Activated T-helper 1 cell treated with Interleukin-2 at 50 U/mL for 16 hours (primary cell): ENCODE results near the gene PTPN12.

Experiments
- DNase-seq: peaks from one replicate; pipeline ENCODE4 v3.0.0-alpha.2; 2020; ENCODE audit warnings: low read depth

Gene PTPN12

GRCh38 chr7:77664715-77665114 lies 127.6 kb downstream of the PTPN12 start:
- no peak for DNase-seq

- no peak for DNase-seq
Measured at GRCh38 chr7:77665161-77665560, 128.1 kb downstream of the PTPN12 start.

GRCh38 chr7:77667459-77668086 lies 130.5 kb downstream of the PTPN12 start:
- DNase-seq, result no peak

- DNase-seq, result no peak
Measured at GRCh38 chr7:77674878-77675277, 137.8 kb downstream of the PTPN12 start.

GRCh38 chr7:77679608-77680007 lies 142.5 kb downstream of the PTPN12 start:
- DNase-seq, result no peak

- no peak for DNase-seq
Measured at GRCh38 chr7:77680266-77680665, 143.2 kb downstream of the PTPN12 start.

- DNase-seq, result no peak
Measured at GRCh38 chr7:77684030-77684429, 146.9 kb downstream of the PTPN12 start.

GRCh38 chr7:77685233-77685632 lies 148.1 kb downstream of the PTPN12 start:
- DNase-seq, result no peak

GRCh38 chr7:77687100-77687746 lies 150.1 kb downstream of the PTPN12 start:
- no peak for DNase-seq

- DNase-seq, result no peak
Measured at GRCh38 chr7:77687747-77688144, 150.7 kb downstream of the PTPN12 start.
